ENCODE measurements around the gene ALDH1L1. TPM values are rescaled to one million over a fixed set of nuclear protein-coding genes. Genes with fewer than 3 reads are reported as not detected.

The ALDH1L1 gene
- total RNA-seq, 5 donors from 2014 or later (not counting 1 experiment from before 2014, with no cell fraction given) = 0.19 to 1.6 (median 0.20) TPM; not detected in 2

DNA sequence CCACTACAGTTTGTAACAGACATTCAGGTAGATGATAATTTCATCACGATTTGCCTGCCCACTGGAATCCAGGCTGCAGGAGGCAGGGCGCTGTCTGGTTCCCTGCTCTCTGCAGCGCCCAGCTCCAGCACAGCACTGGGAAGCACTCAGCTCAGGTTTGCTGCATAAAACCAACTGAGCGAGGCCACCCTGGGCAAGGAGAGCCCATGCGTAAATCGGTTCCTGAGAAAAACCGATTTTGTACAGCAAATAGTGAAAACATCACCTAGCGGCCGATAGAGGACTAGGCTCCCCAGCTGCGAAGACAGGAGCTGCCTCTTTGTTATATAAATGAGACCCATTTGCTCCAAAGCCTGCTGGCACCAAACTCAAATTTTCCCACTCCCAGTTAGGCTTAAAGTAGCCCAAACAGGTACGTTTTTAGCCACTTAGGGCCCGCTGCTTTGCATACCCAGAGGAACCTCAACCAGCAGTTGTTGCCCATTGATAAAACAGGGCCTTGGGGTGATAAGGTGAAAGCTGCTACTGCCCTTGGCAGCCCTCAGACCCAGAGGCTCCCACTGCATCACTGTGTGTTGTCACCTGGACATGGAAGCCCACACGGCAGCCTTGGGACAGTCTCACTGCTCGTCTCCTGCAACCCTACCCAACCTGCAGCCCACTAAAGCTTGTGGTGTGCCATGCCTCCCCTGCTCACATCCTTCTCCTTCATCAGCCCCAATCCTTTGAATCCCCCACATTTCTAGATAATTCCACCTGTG, 47.5 kb downstream of the ALDH1L1 start:
- Histone ChIP-seq H3K9me3 (no peaks in the 10 kb centered on the region), H3K27me3 (replicated peaks in 1 of 2; ENCODE audit: control insufficient read depth in 2 of 2, extremely low read depth in 1 of 2, insufficient read depth in 2 of 2, low read length in 1 of 2) (peaks cover 0 to 59% of the 10 kb centered on the region in 2 experiments), H3K27ac (ENCODE audit: low read length) (no peak overlapping the region), H3K36me3 (ENCODE audit: control insufficient read depth in 2 of 2, extremely low read depth in 1 of 2, insufficient read depth in 1 of 2, low read length in 1 of 2) (no peaks in the 10 kb centered on the region), H3K4me3 (ENCODE audit: control insufficient read depth in 1 of 2, extremely low read depth in 1 of 2, low read length in 1 of 2) (no peak overlapping the region), H3K4me1 (ENCODE audit: control insufficient read depth in 1 of 2, extremely low read depth in 1 of 2, insufficient read depth in 2 of 2, low read length in 2 of 2) (peaks cover 0 to 4% of the 10 kb centered on the region in 2 experiments)
- WGBS (ENCODE audit: insufficient coverage) = 79% methylated on average over 11 of the region's 14 CpGs
- H3K4me1 Mint-ChIP-seq = peaks cover 0 to 2% (median 0%) of the 10 kb centered on the region in 3 donors
- POLR2A ChIA-PET = no interaction called here
- CTCF ChIA-PET = interaction anchor here (0.6 to 1.8 kb wide), 3 partner anchors 19 to 256 kb away, joined by 3 to 4 read pairs (median 4); no protein-coding TSS in a partner anchor
- DNase-seq (peak in 2 of 35 experiments; percentile 1 to 11), ATAC-seq (replicated peaks in 1 of 4) (no peak)
- H3K9me3 Mint-ChIP-seq = no peaks in the 10 kb centered on the region
- H3K4me3 Mint-ChIP-seq = no peak overlapping the region
- H3K36me3 Mint-ChIP-seq = no peaks in the 10 kb centered on the region
- no peak overlapping the region for H3K27ac Mint-ChIP-seq
- peaks cover 15 to 20% of the 10 kb centered on the region in 2 donors for H3K27me3 Mint-ChIP-seq

DNA sequence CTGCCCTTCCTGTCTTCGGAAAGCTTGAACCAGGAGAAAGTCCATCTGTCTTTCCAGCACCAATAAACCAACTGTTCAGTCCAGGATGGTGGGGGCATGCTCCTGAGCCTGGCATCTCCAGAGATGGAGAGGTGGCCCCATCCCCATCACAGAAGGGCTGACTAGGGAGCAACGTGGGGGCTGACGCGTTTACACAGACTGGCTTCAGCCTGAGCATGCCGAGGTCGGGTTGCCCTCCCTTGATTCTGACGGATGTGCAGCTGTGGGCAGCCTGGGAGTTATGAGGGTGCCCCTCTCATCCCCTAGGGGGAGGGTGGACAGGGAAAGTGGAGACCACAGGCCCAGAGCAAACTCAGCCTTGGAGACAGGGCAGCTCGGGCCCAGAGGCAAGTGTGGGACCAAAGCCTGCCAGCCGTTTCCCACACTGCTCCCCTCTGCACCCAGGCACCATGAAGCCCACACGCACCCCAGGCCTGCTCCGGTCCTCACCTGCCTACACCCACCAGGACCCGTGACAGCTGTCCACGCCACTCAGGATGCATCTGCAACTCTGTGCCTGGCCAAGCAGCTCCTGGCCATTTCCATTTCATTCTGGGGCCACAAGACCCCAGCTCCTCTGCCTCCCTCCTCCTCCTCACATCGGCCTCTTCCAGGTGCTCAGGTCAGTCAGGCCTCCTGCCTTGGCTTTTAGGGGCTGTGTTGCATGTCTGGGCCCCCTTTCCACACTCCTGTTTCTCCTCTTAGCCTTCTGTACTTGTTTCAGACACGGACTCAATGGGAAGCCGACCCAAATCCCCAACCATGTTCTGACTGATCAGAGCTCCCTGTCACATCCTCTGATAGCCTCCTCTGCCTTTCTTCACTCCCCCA, 48.3 kb downstream of the ALDH1L1 start:
- Mint-ChIP-seq H3K27ac (no peak overlapping the region), H3K36me3 (no peaks in the 10 kb centered on the region), H3K9me3 (no peaks in the 10 kb centered on the region), H3K27me3 (peaks cover 15 to 17% of the 10 kb centered on the region in 2 donors), H3K4me3 (no peak overlapping the region), H3K4me1 (peaks cover 0 to 2% (median 0%) of the 10 kb centered on the region in 3 donors)
- peaks cover 0 to 58% of the 10 kb centered on the region in 2 experiments for H3K27me3 ChIP-seq (replicated peaks in 1 of 2; ENCODE audit: control insufficient read depth in 2 of 2, extremely low read depth in 1 of 2, insufficient read depth in 2 of 2, low read length in 1 of 2)
- ChIA-PET POLR2A (no interaction called here), CTCF (no interaction called here)
- no peak overlapping the region for H3K27ac ChIP-seq (ENCODE audit: low read length)
- no peak overlapping the region for H3K4me3 ChIP-seq (ENCODE audit: control insufficient read depth in 1 of 2, extremely low read depth in 1 of 2, low read length in 1 of 2)
- ATAC-seq (replicated peaks in 1 of 4) = no peak
- H3K9me3 ChIP-seq = no peaks in the 10 kb centered on the region
- WGBS (ENCODE audit: insufficient coverage) = 61% methylated on average over 10 of the region's 16 CpGs
- H3K4me1 ChIP-seq (ENCODE audit: control insufficient read depth in 1 of 2, extremely low read depth in 1 of 2, insufficient read depth in 2 of 2, low read length in 2 of 2) = peaks cover 0 to 4% of the 10 kb centered on the region in 2 experiments
- DNase-seq = peak in 1 of 35 experiments; percentile 17
- H3K36me3 ChIP-seq (ENCODE audit: control insufficient read depth in 2 of 2, extremely low read depth in 1 of 2, insufficient read depth in 1 of 2, low read length in 1 of 2) = no peaks in the 10 kb centered on the region

- Mint-ChIP-seq H3K4me3 (no peak overlapping the region), H3K27ac (no peak overlapping the region), H3K4me1 (peaks cover 0 to 2% (median 0%) of the 10 kb centered on the region in 3 donors), H3K9me3 (no peaks in the 10 kb centered on the region), H3K27me3 (peaks cover 11 to 16% of the 10 kb centered on the region in 2 donors), H3K36me3 (no peaks in the 10 kb centered on the region)
- Histone ChIP-seq H3K36me3 (ENCODE audit: control insufficient read depth in 2 of 2, extremely low read depth in 1 of 2, insufficient read depth in 1 of 2, low read length in 1 of 2) (no peaks in the 10 kb centered on the region), H3K27ac (ENCODE audit: low read length) (no peak overlapping the region), H3K4me3 (ENCODE audit: control insufficient read depth in 1 of 2, extremely low read depth in 1 of 2, low read length in 1 of 2) (no peak overlapping the region), H3K4me1 (ENCODE audit: control insufficient read depth in 1 of 2, extremely low read depth in 1 of 2, insufficient read depth in 2 of 2, low read length in 2 of 2) (peaks cover 0 to 4% of the 10 kb centered on the region in 2 experiments), H3K9me3 (no peaks in the 10 kb centered on the region), H3K27me3 (replicated peaks in 1 of 2; ENCODE audit: control insufficient read depth in 2 of 2, extremely low read depth in 1 of 2, insufficient read depth in 2 of 2, low read length in 1 of 2) (peaks cover 0 to 53% of the 10 kb centered on the region in 2 experiments)
- CTCF ChIA-PET = interaction anchor here in 1 of 2 donors (1.2 kb wide), 1 partner anchor 22 kb away, joined by 3 read pairs; no protein-coding TSS in a partner anchor
- POLR2A ChIA-PET = no interaction called here
- ATAC-seq (replicated peaks in 1 of 4) (no peak), DNase-seq (peak in 2 of 35 experiments; percentile 1 to 21)
- 80% methylated on average over 19 of the region's 19 CpGs for WGBS (ENCODE audit: insufficient coverage)
Observed at GRCh38 chr3:126130981-126131745, 49.2 kb downstream of the ALDH1L1 start.

DNA sequence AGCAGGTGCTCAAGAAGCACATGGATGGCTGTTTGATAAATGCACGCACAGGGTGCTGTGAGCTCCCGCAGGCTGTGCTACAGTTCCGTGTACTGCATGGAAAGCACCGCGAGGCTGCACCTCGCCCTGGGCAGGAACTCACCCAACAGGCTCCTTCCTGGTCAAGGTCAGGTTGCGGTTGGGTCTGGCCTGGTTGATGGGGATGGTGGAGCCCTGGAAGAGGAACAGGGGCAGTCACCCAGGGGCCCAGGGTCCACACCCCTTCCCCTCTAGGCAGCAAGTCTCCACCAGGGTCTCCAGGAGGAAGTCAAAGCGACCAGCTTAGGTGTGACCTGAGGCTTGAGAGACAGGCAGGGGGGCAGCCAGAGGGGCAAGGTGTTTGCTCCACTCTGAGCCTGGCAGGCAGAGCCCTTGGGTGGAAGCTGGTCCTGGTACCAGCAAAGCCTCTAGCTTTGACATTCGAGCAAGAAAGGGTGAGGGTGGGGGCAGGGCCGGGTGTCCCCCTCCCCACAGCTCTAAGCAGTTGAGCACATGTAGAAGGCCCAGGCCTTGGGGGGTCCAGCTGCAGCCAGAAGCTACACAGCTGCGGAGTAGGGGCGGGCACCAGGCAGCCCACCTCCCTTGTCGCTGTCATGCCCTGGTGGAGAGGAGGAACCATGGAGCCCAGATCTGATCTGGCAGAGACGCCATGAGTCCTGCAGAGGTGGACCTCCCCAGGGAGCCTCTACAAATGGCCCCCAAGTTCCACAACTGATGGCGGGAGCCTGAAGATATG, 50.1 kb downstream of the ALDH1L1 start:
- Histone ChIP-seq H3K27ac (ENCODE audit: low read length) (no peak overlapping the region), H3K9me3 (no peaks in the 10 kb centered on the region), H3K27me3 (replicated peaks in 1 of 2; ENCODE audit: control insufficient read depth in 2 of 2, extremely low read depth in 1 of 2, insufficient read depth in 2 of 2, low read length in 1 of 2) (peaks cover 0 to 47% of the 10 kb centered on the region in 2 experiments), H3K36me3 (ENCODE audit: control insufficient read depth in 2 of 2, extremely low read depth in 1 of 2, insufficient read depth in 1 of 2, low read length in 1 of 2) (no peaks in the 10 kb centered on the region), H3K4me3 (ENCODE audit: control insufficient read depth in 1 of 2, extremely low read depth in 1 of 2, low read length in 1 of 2) (no peak overlapping the region), H3K4me1 (ENCODE audit: control insufficient read depth in 1 of 2, extremely low read depth in 1 of 2, insufficient read depth in 2 of 2, low read length in 2 of 2) (peaks cover 0 to 4% of the 10 kb centered on the region in 2 experiments)
- Mint-ChIP-seq H3K9me3 (no peaks in the 10 kb centered on the region), H3K27me3 (peaks cover 4 to 16% of the 10 kb centered on the region in 2 donors), H3K4me1 (peaks cover 0 to 2% (median 0%) of the 10 kb centered on the region in 3 donors), H3K27ac (no peak overlapping the region), H3K4me3 (no peak overlapping the region), H3K36me3 (no peaks in the 10 kb centered on the region)
- 60% methylated on average over 10 of the region's 15 CpGs for WGBS (ENCODE audit: insufficient coverage)
- ATAC-seq (replicated peaks in 1 of 4) (no peak), DNase-seq (peak in 1 of 35 experiments; percentile 10)
- CTCF ChIA-PET = interaction anchor here in 1 of 2 donors (1.2 kb wide), 1 partner anchor 22 kb away, joined by 3 read pairs; no protein-coding TSS in a partner anchor
- POLR2A ChIA-PET = no interaction called here

- ATAC-seq (replicated peaks in 1 of 4) (no peak), DNase-seq (peak in 2 of 35 experiments; percentile 1 to 21)
- no peak overlapping the region for H3K4me3 ChIP-seq (ENCODE audit: control insufficient read depth in 1 of 2, extremely low read depth in 1 of 2, low read length in 1 of 2)
- ChIA-PET POLR2A (no interaction called here), CTCF (no interaction called here)
- Mint-ChIP-seq H3K27ac (no peak overlapping the region), H3K4me1 (peaks cover 0 to 2% (median 0%) of the 10 kb centered on the region in 3 donors), H3K4me3 (no peak overlapping the region), H3K9me3 (no peaks in the 10 kb centered on the region), H3K27me3 (peaks cover 3 to 14% of the 10 kb centered on the region in 2 donors), H3K36me3 (no peaks in the 10 kb centered on the region)
- 68% methylated on average over 15 of the region's 16 CpGs for WGBS (ENCODE audit: insufficient coverage)
- peaks cover 0 to 4% of the 10 kb centered on the region in 2 experiments for H3K4me1 ChIP-seq (ENCODE audit: control insufficient read depth in 1 of 2, extremely low read depth in 1 of 2, insufficient read depth in 2 of 2, low read length in 2 of 2)
- peaks cover 0 to 44% of the 10 kb centered on the region in 2 experiments for H3K27me3 ChIP-seq (replicated peaks in 1 of 2; ENCODE audit: control insufficient read depth in 2 of 2, extremely low read depth in 1 of 2, insufficient read depth in 2 of 2, low read length in 1 of 2)
- H3K27ac ChIP-seq (ENCODE audit: low read length) = no peak overlapping the region
- H3K9me3 ChIP-seq = no peaks in the 10 kb centered on the region
- H3K36me3 ChIP-seq (ENCODE audit: control insufficient read depth in 2 of 2, extremely low read depth in 1 of 2, insufficient read depth in 1 of 2, low read length in 1 of 2) = no peaks in the 10 kb centered on the region
Observed at GRCh38 chr3:126129398-126129891, 50.9 kb downstream of the ALDH1L1 start.
